H1 (cell line): ENCODE measurements around the gene TIGIT. TPM values are rescaled to one million over a fixed set of nuclear protein-coding genes. Genes with fewer than 3 reads are reported as not detected.

ENCODE experiments used
- CTCF ChIA-PET: fragments of 300-600 bp; sonication (Branson Sonifier 250); formaldehyde crosslinking; loops from one replicate; lab custom pipeline; 2021; ENCODE audit not compliant: partially characterized antibody; lab: Charles Lee
- POLR2A ChIA-PET: fragments of 300-600 bp; sonication (Branson Sonifier 250); formaldehyde crosslinking; loops from one replicate; lab custom pipeline; 2021; ENCODE audit warnings: inconsistent platforms; ENCODE audit not compliant: partially characterized antibody; lab: Charles Lee
- DNase-seq, 2 experiments: peaks; one replicate each; pipeline versions ENCODE4 v3.0.0 to v3.0.0-alpha.2; 2010 to 2022; ENCODE audit warnings: low spot score in 2 of 2, low read depth in 1 of 2, mixed read lengths in 1 of 2
- FAIRE-seq: peaks from 2 replicates; lab custom pipeline; 2011; peaks lifted over from hg19 to GRCh38; lab: Jason Lieb, UNC
- H2AFZ ChIP-seq: 2 replicates; pipeline ENCODE4 v1.8.1; 2012; ENCODE audit warnings: low read length, inconsistent platforms
- H2AK5ac ChIP-seq: 2 replicates; pipeline ENCODE4 v1.6.1; 2013; ENCODE audit warnings: low read depth, low read length
- H2BK120ac ChIP-seq: replicated peaks from 2 replicates; pipeline ENCODE3; 2013; ENCODE audit warnings: low read depth, low read length, inconsistent platforms
- H2BK12ac ChIP-seq: 2 replicates; pipeline ENCODE4 v1.6.1; 2013; ENCODE audit warnings: low read depth, low read length
- H2BK15ac ChIP-seq: 2 replicates; pipeline ENCODE4 v1.6.1; 2013; ENCODE audit warnings: low read length
- H2BK20ac ChIP-seq: 2 replicates; pipeline ENCODE4 v1.6.1; 2013; ENCODE audit warnings: low read length
- H2BK5ac ChIP-seq: 2 replicates; pipeline ENCODE4 v1.6.1; 2013; ENCODE audit warnings: low read depth, low read length
- H3K14ac ChIP-seq: 2 replicates; pipeline ENCODE4 v1.6.1; 2013; ENCODE audit warnings: inconsistent platforms; ENCODE audit not compliant: insufficient read length
- H3K18ac ChIP-seq: 2 replicates; pipeline ENCODE4 v1.6.1; 2013; ENCODE audit warnings: low read length; ENCODE audit errors: extremely low read depth
- H3K23ac ChIP-seq: 2 replicates; pipeline ENCODE4 v1.6.1; 2013; ENCODE audit warnings: inconsistent platforms; ENCODE audit not compliant: insufficient read length
- H3K23me2 ChIP-seq: 2 replicates; pipeline ENCODE4 v1.6.1; 2013; ENCODE audit warnings: low read depth, low read length
- H3K27ac ChIP-seq: 2 replicates; pipeline ENCODE4 v1.6.1; 2011; ENCODE audit warnings: low read depth, low read length, inconsistent platforms
- H3K27me3 ChIP-seq, 4 experiments: replicated peaks in 1 of 4; 1 replicate in 1 of 4; 2 replicates in 3 of 4; pipeline versions ENCODE4 v1.6.1 to v1.8.1; 2011 to 2013; ENCODE audit warnings: low read length in 3 of 4, mild to moderate bottlenecking in 3 of 4, inconsistent platforms in 2 of 4, mixed read lengths in 2 of 4, moderate library complexity in 1 of 4; ENCODE audit not compliant: control insufficient read depth in 3 of 4, insufficient read depth in 3 of 4; ENCODE audit errors: extremely low read depth in 1 of 4
- H3K36me3 ChIP-seq, 4 experiments: 2 replicates each; pipeline versions ENCODE4 v1.6.1 to v1.8.1; 2011 to 2013; ENCODE audit warnings: mild to moderate bottlenecking in 4 of 4, low read length in 3 of 4, moderate library complexity in 2 of 4, control low read depth in 1 of 4, inconsistent platforms in 1 of 4; ENCODE audit not compliant: insufficient read depth in 4 of 4, control insufficient read depth in 2 of 4
- H3K4ac ChIP-seq: replicated peaks from 2 replicates; pipeline ENCODE3; 2013; ENCODE audit warnings: low read length, low read depth, mixed read lengths, inconsistent platforms; ENCODE audit not compliant: insufficient read length
- H3K4me1 ChIP-seq, 4 experiments: replicated peaks in 1 of 4; 1 replicate in 1 of 4; 2 replicates in 3 of 4; pipeline versions ENCODE4 v1.6.1 to v1.8.1; 2011 to 2013; ENCODE audit warnings: low read length in 3 of 4, inconsistent platforms in 2 of 4, mixed read lengths in 1 of 4; ENCODE audit not compliant: insufficient read depth in 4 of 4, control insufficient read depth in 3 of 4
- H3K4me2 ChIP-seq, 2 experiments: 2 replicates each; pipeline versions ENCODE4 v1.6.1 to v1.8.1; 2011 to 2013; ENCODE audit warnings: low read depth in 2 of 2, low read length in 2 of 2, control low read depth in 1 of 2, inconsistent platforms in 1 of 2, mild to moderate bottlenecking in 1 of 2; ENCODE audit not compliant: insufficient read depth in 1 of 2
- H3K4me3 ChIP-seq, 4 experiments: fragments of 200-600, 300-600 bp in 1 of 4; sonication (generic), shearing (Covaris generic), sonication (Bioruptor Twin) in 1 of 4; 2 replicates each; pipeline versions ENCODE4 v1.5.1 to v1.8.1; 2011 to 2016; ENCODE audit warnings: low read length in 4 of 4, low read depth in 3 of 4, control low read depth in 2 of 4, inconsistent platforms in 2 of 4, mild to moderate bottlenecking in 2 of 4, mixed read lengths in 1 of 4, moderate library complexity in 1 of 4; ENCODE audit not compliant: insufficient read depth in 2 of 4; ENCODE audit errors: extremely low read depth in 1 of 4
- H3K56ac ChIP-seq: replicated peaks from 2 replicates; pipeline ENCODE3; 2013; ENCODE audit warnings: low read depth, mild to moderate bottlenecking, mixed read lengths, low read length, inconsistent platforms; ENCODE audit not compliant: insufficient read length
- H3K79me1 ChIP-seq: 2 replicates; pipeline ENCODE4 v1.6.1; 2013; ENCODE audit warnings: low read depth, low read length, control low read depth
- H3K79me2 ChIP-seq, 2 experiments: 2 replicates each; pipeline versions ENCODE4 v1.6.1 to v1.8.1; 2012 to 2013; ENCODE audit warnings: low read length in 2 of 2, mild to moderate bottlenecking in 2 of 2, inconsistent platforms in 1 of 2; ENCODE audit not compliant: insufficient read depth in 2 of 2, control insufficient read depth in 1 of 2
- H3K9ac ChIP-seq, 4 experiments: replicated peaks in 1 of 4; 1 replicate in 1 of 4; 2 replicates in 3 of 4; pipeline versions ENCODE4 v1.6.1 to v1.8.1; 2011 to 2013; ENCODE audit warnings: low read depth in 3 of 4, low read length in 3 of 4, control low read depth in 2 of 4, mild to moderate bottlenecking in 2 of 4, moderate library complexity in 2 of 4, inconsistent platforms in 1 of 4; ENCODE audit errors: extremely low read depth in 1 of 4
- H3K9me3 ChIP-seq, 2 experiments: 2 replicates each; pipeline versions ENCODE4 v1.6.1 to v1.8.1; 2012 to 2013; ENCODE audit warnings: mild to moderate bottlenecking in 2 of 2, moderate library complexity in 2 of 2, control low read depth in 1 of 2, inconsistent platforms in 1 of 2, low read depth in 1 of 2, low read length in 1 of 2, mixed read lengths in 1 of 2; ENCODE audit not compliant: insufficient read depth in 2 of 2
- H4K20me1 ChIP-seq, 2 experiments: replicated peaks in 1 of 2; 2 replicates each; pipeline versions ENCODE3 to v1.8.1; 2011 to 2013; ENCODE audit warnings: inconsistent platforms in 2 of 2, low read length in 2 of 2, mild to moderate bottlenecking in 1 of 2; ENCODE audit not compliant: insufficient read depth in 2 of 2, control insufficient read depth in 1 of 2
- H4K5ac ChIP-seq: 2 replicates; pipeline ENCODE4 v1.6.1; 2013; ENCODE audit warnings: low read length, low read depth, mixed read lengths, inconsistent platforms; ENCODE audit not compliant: insufficient read length
- H4K8ac ChIP-seq: 2 replicates; pipeline ENCODE4 v1.8.0; 2013; ENCODE audit warnings: mild to moderate bottlenecking, moderate library complexity, low read length, inconsistent platforms; ENCODE audit not compliant: insufficient read depth; ENCODE audit errors: extremely low read depth
- H4K91ac ChIP-seq: replicated peaks from 2 replicates; pipeline ENCODE3; 2013; ENCODE audit warnings: low read length, mixed read lengths, inconsistent platforms; ENCODE audit not compliant: insufficient read length
- CEBPB ChIP-seq: IDR thresholded peaks from 2 replicates; pipeline ENCODE4 v1.6.1; 2012; ENCODE audit warnings: low read depth, low read length
- RAD21 ChIP-seq, 2 experiments: IDR thresholded peaks in 1 of 2; conservative IDR thresholded peaks in 1 of 2; 2 replicates each; pipeline ENCODE4 v1.6.1; 2011; ENCODE audit warnings: low read depth in 2 of 2, low read length in 2 of 2, improper control_type of control experiment in 1 of 2, inconsistent platforms in 1 of 2, mild to moderate bottlenecking in 1 of 2, moderate library complexity in 1 of 2
- WGBS, 2 experiments: shearing (Covaris generic) in 1 of 2; methylation state at CpG; one replicate each; pipeline versions ENCODE4 v1.1.6 to v1.1.7; 2013 to 2015; ENCODE audit warnings: low lambda C conversion rate in 2 of 2, mixed read lengths in 2 of 2, inconsistent platforms in 1 of 2, low coverage in 1 of 2, missing lambda C conversion rate in 1 of 2; ENCODE audit not compliant: insufficient replicate concordance in 2 of 2, insufficient coverage in 1 of 2, insufficient read length in 1 of 2; ENCODE audit errors: extremely low coverage in 1 of 2, missing lambda C conversion rate in 1 of 2; 5-methylcytosine and 5-hydroxymethylcytosine counted together
- polyA plus RNA-seq, 7 experiments: library from polyadenylated mRNA; depleted of rRNA in 3 of 7; stranded (reverse) in 5 of 7; unstranded in 2 of 7; fragments of >200 nt in 5 of 7; fragments of 200-250 nt in 2 of 7; gene quantifications; 1 replicate in 5 of 7; 2 replicates in 1 of 7; 4 replicates in 1 of 7; pipeline versions ENCODE4 v1.2.1 to v1.2.3, GENCODE V29; 2011 to 2013; ENCODE audit warnings: missing spikeins in 2 of 7, mixed read lengths in 2 of 7
- total RNA-seq: library from RNA; stranded (reverse); fragmentation: NEBNext Ultra II Directional; extraction: Animal tissue kit (Norgen Biotek cat#: 25700); gene quantifications from 2 replicates; pipeline ENCODE4 v1.2.1, GENCODE V29; 2021
- TF ChIP-seq, protein P1 (sequence below), 3 experiments: IDR thresholded peaks; 1 replicate in 2 of 3; 2 replicates in 1 of 3; pipeline versions ENCODE4 v1.5.1 to v1.6.1; 2011; ENCODE audit warnings: low read length in 3 of 3, mild to moderate bottlenecking in 3 of 3, inconsistent platforms in 2 of 3, low read depth in 1 of 3, moderate library complexity in 1 of 3; ENCODE audit not compliant: insufficient read depth in 1 of 3; ENCODE audit errors: control extremely low read depth in 1 of 3

TIGIT gene
- total and polyA plus RNA-seq, 2 of the 8 experiments (the other 6 are each of a cell fraction or from before 2014, with no cell fraction given): 0.02 TPM; not detected in 1

DNA sequence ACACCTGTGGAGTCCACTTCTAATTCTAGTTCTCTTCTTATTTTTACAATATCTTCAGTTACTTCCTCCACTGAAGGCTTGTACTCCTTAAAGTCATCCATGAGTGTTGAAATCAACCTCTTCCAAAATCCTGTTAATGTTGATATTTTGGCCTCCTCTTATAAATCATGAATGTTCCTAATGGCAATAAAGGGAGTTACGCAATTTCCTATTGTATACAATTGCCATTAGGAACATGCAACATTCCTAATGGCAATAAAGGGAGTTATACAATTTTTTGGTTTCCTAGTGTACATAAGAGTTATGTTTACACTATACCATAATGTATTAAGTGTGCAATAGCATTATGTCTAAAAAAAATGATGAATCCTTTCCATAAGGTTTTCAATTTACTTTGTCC lies 9.2 kb upstream of the TIGIT start:
- Histone ChIP-seq H3K79me2 (no peaks in the 10 kb centered on the region), H4K91ac (no peak overlapping the region), H3K23ac (no peak overlapping the region), H2BK12ac (no peak overlapping the region), H3K27me3 (no peaks in the 10 kb centered on the region), H2BK5ac (no peak overlapping the region), H2BK15ac (no peak overlapping the region), H3K4ac (no peak overlapping the region), H2BK20ac (no peak overlapping the region), H4K20me1 (no peaks in the 10 kb centered on the region), H3K4me2 (no peak overlapping the region), H2AK5ac (no peak overlapping the region), H4K8ac (no peak overlapping the region), H3K36me3 (no peaks in the 10 kb centered on the region), H3K14ac (no peak overlapping the region), H3K79me1 (no peaks in the 10 kb centered on the region), H3K9ac (no peak overlapping the region), H2AFZ (no peak overlapping the region), H3K4me3 (no peak overlapping the region), H3K23me2 (no peaks in the 10 kb centered on the region), H3K9me3 (no peaks in the 10 kb centered on the region), H3K4me1 (no peaks in the 10 kb centered on the region), H3K56ac (no peak overlapping the region), H3K27ac (no peak overlapping the region), H4K5ac (no peak overlapping the region), H2BK120ac (no peak overlapping the region), H3K18ac (no peak overlapping the region)
- POLR2A ChIA-PET: no interaction called here
- DNase-seq (no peak), FAIRE-seq (no peak)
- CTCF ChIA-PET: interaction anchor here (0.6 to 1.6 kb wide), 4 partner anchors 15 to 86 kb away, joined by 3 to 5 read pairs (median 4); no protein-coding TSS in a partner anchor
- TF ChIP-seq, protein P1, sequence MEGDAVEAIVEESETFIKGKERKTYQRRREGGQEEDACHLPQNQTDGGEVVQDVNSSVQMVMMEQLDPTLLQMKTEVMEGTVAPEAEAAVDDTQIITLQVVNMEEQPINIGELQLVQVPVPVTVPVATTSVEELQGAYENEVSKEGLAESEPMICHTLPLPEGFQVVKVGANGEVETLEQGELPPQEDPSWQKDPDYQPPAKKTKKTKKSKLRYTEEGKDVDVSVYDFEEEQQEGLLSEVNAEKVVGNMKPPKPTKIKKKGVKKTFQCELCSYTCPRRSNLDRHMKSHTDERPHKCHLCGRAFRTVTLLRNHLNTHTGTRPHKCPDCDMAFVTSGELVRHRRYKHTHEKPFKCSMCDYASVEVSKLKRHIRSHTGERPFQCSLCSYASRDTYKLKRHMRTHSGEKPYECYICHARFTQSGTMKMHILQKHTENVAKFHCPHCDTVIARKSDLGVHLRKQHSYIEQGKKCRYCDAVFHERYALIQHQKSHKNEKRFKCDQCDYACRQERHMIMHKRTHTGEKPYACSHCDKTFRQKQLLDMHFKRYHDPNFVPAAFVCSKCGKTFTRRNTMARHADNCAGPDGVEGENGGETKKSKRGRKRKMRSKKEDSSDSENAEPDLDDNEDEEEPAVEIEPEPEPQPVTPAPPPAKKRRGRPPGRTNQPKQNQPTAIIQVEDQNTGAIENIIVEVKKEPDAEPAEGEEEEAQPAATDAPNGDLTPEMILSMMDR (IDR thresholded peaks at IDR 0.05; ENCODE audit: control extremely low read depth in 1 of 3, insufficient read depth in 1 of 3, low read depth in 1 of 3, low read length in 3 of 3): no peak
- TF ChIP-seq CEBPB (peak; percentile 66; the same call in 1 of the 2 replicates), RAD21 (IDR thresholded peaks at IDR 0.05 in 1 of 2, conservative IDR thresholded peaks at IDR 0.05 in 1 of 2; ENCODE audit: low read depth in 2 of 2, low read length in 2 of 2) (no peak)
- WGBS, 2 experiments: 70% methylated on average over 1 of the region's 1 CpG; no CpG with 5 or more reads in 1 of the 2 experiments
